Mucosa of descending colon (tissue), 3 donors: ENCODE results near the gene DPH6. TPM values are rescaled to one million over a fixed set of nuclear protein-coding genes. Genes with fewer than 3 reads are reported as not detected.
A peak's percentile ranks its signal among the peaks of the same experiment; 100 is the strongest.

Experiments
- ATAC-seq: fragments of 200-7000 bp; cut with Tn5 transposase; one replicate; pipeline ENCODE4 v1.9.1; 2020; ENCODE audit warnings: mild to moderate bottlenecking, moderate library complexity
- DNase-seq, 3 donors: peaks; one replicate each; pipeline ENCODE4 v3.0.0-alpha.2; 2020
- H3K36me3 ChIP-seq: fragments of 200-600 bp; one replicate; pipeline ENCODE4 v1.8.0; 2021; ENCODE audit warnings: low read depth, mild to moderate bottlenecking
- H3K4me1 ChIP-seq: fragments of 200-600 bp; one replicate; pipeline ENCODE4 v1.8.0; 2021; ENCODE audit warnings: low read depth, mild to moderate bottlenecking
- H3K4me3 ChIP-seq: fragments of 200-600 bp; one replicate; pipeline ENCODE4 v1.8.0; 2021; ENCODE audit warnings: mild to moderate bottlenecking
- H3K9me3 ChIP-seq: fragments of 200-600 bp; one replicate; pipeline ENCODE4 v1.8.0; 2021; ENCODE audit warnings: mild to moderate bottlenecking
- CTCF ChIP-seq: fragments of 200-600 bp; IDR thresholded peaks from one replicate; pipeline ENCODE4 v1.8.0; 2022; ENCODE audit warnings: antibody characterized with exemption, mild to moderate bottlenecking
- intact Hi-C, 2 donors: fragments of 100-400 bp; cut with DNase I in 1 of 2; cut with micrococcal nuclease in 1 of 2; formaldehyde crosslinking; loops; one replicate each; pipeline versions ENCODE4 v1.11.0 to v1.11.1; 2022; cut with DNase I, micrococcal nuclease
- total RNA-seq, 3 donors: library from RNA; stranded (reverse); fragmentation: NEBNext Ultra II Directional in 2 of 3; extraction: Animal tissue kit (Norgen Biotek cat#: 25700) in 2 of 3; gene quantifications; one replicate each; pipeline versions ENCODE4 v1.2.1 to v1.2.4, GENCODE V29; 2021 to 2023
- donor health status: DM: no; HTN: no; CAD: no; lungs with moderate emphysema.
- donor health status: DM: no; HTN: no; CAD: no.
- donor health status: DM: no; HTN: yes; CAD: no.

DPH6 gene
- total RNA-seq, 3 donors from 2014 or later = 16.8 to 23.7 (median 21.2) TPM

- DNase-seq (no peak), ATAC-seq (no peak)
- no peak for TF ChIP-seq CTCF
- Histone ChIP-seq H3K4me3 (no peak overlapping the region), H3K4me1 (no peaks in the 10 kb centered on the region), H3K36me3 (no peaks in the 10 kb centered on the region), H3K9me3 (no peaks in the 10 kb centered on the region)
- intact Hi-C loops = no loop called here
These were observed 118.5 kb downstream of the DPH6 start for GRCh38 chr15:35427496-35427895.

GRCh38 chr15:35427091-35427490, 118.9 kb downstream of the DPH6 start:
- ATAC-seq = peak; percentile 42
- Histone ChIP-seq H3K36me3 (no peaks in the 10 kb centered on the region), H3K9me3 (no peaks in the 10 kb centered on the region), H3K4me3 (no peak overlapping the region), H3K4me1 (no peaks in the 10 kb centered on the region)
- no peak for TF ChIP-seq CTCF
- intact Hi-C loops = no loop called here
- no peak for DNase-seq

- intact Hi-C loops = no loop called here
These were observed 135.2 kb downstream of the DPH6 start for GRCh38 chr15:35410775-35411174.

GRCh38 chr15:35399901-35400300, 146.1 kb downstream of the DPH6 start:
- H3K4me3 ChIP-seq = no peak overlapping the region
- DNase-seq (no peak), ATAC-seq (no peak)
- H3K9me3 ChIP-seq = no peaks in the 10 kb centered on the region
- intact Hi-C loops = no loop called here
- no peak for TF ChIP-seq CTCF
- no peaks in the 10 kb centered on the region for H3K36me3 ChIP-seq
- no peaks in the 10 kb centered on the region for H3K4me1 ChIP-seq

More at GRCh38 chr15:35410775-35411174, 135.2 kb downstream of the DPH6 start:
- no peak for TF ChIP-seq CTCF
- ATAC-seq (peak; percentile 35), DNase-seq (no peak)
- no peaks in the 10 kb centered on the region for H3K9me3 ChIP-seq
- H3K36me3 ChIP-seq = no peaks in the 10 kb centered on the region
- H3K4me3 ChIP-seq = no peak overlapping the region
- no peaks in the 10 kb centered on the region for H3K4me1 ChIP-seq

- no peaks in the 10 kb centered on the region for H3K9me3 ChIP-seq
- H3K36me3 ChIP-seq = no peaks in the 10 kb centered on the region
- ATAC-seq (no peak), DNase-seq (no peak)
- H3K4me3 ChIP-seq = no peak overlapping the region
- no peaks in the 10 kb centered on the region for H3K4me1 ChIP-seq
- intact Hi-C loops = no loop called here
- no peak for TF ChIP-seq CTCF
These were observed 148.9 kb downstream of the DPH6 start for GRCh38 chr15:35397027-35397426.

- DNase-seq (no peak), ATAC-seq (no peak)
- Histone ChIP-seq H3K9me3 (no peaks in the 10 kb centered on the region), H3K4me3 (no peak overlapping the region), H3K36me3 (no peaks in the 10 kb centered on the region), H3K4me1 (no peaks in the 10 kb centered on the region)
- TF ChIP-seq CTCF = no peak
- intact Hi-C loops = no loop called here
These were observed 151.5 kb downstream of the DPH6 start for GRCh38 chr15:35394416-35394815.
